Activated naive CD8-positive, alpha-beta T cell treated with anti-CD3 and anti-CD28 coated beads for 36 hours (primary cell): ENCODE measurements around the gene FLT3. TPM values are rescaled to one million over a fixed set of nuclear protein-coding genes. Genes with fewer than 3 reads are reported as not detected.
A peak's percentile ranks its signal among the peaks of the same experiment; 100 is the strongest.

Source experiments
- DNase-seq: peaks from one replicate; pipeline ENCODE4 v3.0.0; 2021
- H3K27ac Mint-ChIP-seq: one replicate; pipeline ENCODE4 v1.8.0; 2022; ENCODE audit warnings: mild to moderate bottlenecking, moderate library complexity, mixed read lengths
- H3K27me3 Mint-ChIP-seq: one replicate; pipeline ENCODE4 v1.8.0; 2022; ENCODE audit warnings: mild to moderate bottlenecking, mixed read lengths
- H3K36me3 Mint-ChIP-seq: one replicate; pipeline ENCODE4 v1.8.0; 2021; ENCODE audit warnings: mild to moderate bottlenecking, mixed read lengths
- H3K4me1 Mint-ChIP-seq: one replicate; pipeline ENCODE4 v1.8.0; 2021; ENCODE audit warnings: mixed read lengths
- H3K4me3 Mint-ChIP-seq: one replicate; pipeline ENCODE4 v1.8.0; 2022; ENCODE audit warnings: mild to moderate bottlenecking, moderate library complexity, mixed read lengths
- H3K9me3 Mint-ChIP-seq: one replicate; pipeline ENCODE4 v1.8.0; 2022; ENCODE audit warnings: mixed read lengths
- total RNA-seq, 2 experiments: library from RNA; stranded (reverse); gene quantifications; one replicate each; pipeline ENCODE4 v1.2.3, GENCODE V29; 2021

FLT3 gene
- total RNA-seq, 2 experiments from 2014 or later, result 0.19 TPM; not detected in 1

GRCh38 chr13:27962128-27962841, 138.1 kb downstream of the FLT3 start:
- peaks cover 92% of the 10 kb centered on the region for H3K27me3 Mint-ChIP-seq

GRCh38 chr13:27961227-27962085, 138.9 kb downstream of the FLT3 start:
- H3K4me3 Mint-ChIP-seq, result no peak overlapping the region
- no peak overlapping the region for H3K27ac Mint-ChIP-seq
- no peak for DNase-seq
- no peaks in the 10 kb centered on the region for H3K36me3 Mint-ChIP-seq
- H3K27me3 Mint-ChIP-seq, result peaks cover 90% of the 10 kb centered on the region
- no peaks in the 10 kb centered on the region for H3K9me3 Mint-ChIP-seq
- H3K4me1 Mint-ChIP-seq, result peaks cover 11% of the 10 kb centered on the region

More at GRCh38 chr13:27962128-27962841, 138.1 kb downstream of the FLT3 start:
- Mint-ChIP-seq H3K4me1 (peaks cover 11% of the 10 kb centered on the region), H3K9me3 (no peaks in the 10 kb centered on the region), H3K4me3 (no peak overlapping the region), H3K36me3 (no peaks in the 10 kb centered on the region), H3K27ac (no peak overlapping the region)
- no peak for DNase-seq

GRCh38 chr13:27960362-27961226, 139.8 kb downstream of the FLT3 start:
- Mint-ChIP-seq H3K27ac (no peak overlapping the region), H3K9me3 (no peaks in the 10 kb centered on the region), H3K36me3 (no peaks in the 10 kb centered on the region), H3K4me3 (peak overlapping the region; percentile 42), H3K27me3 (peaks cover 90% of the 10 kb centered on the region), H3K4me1 (peaks cover 8% of the 10 kb centered on the region)
- DNase-seq, result peak; percentile 55

GRCh38 chr13:27959976-27960361, 140.4 kb downstream of the FLT3 start:
- peak overlapping the region; percentile 42 for H3K4me3 Mint-ChIP-seq

GRCh38 chr13:27956576-27957300, 143.6 kb downstream of the FLT3 start:
- no peaks in the 10 kb centered on the region for H3K36me3 Mint-ChIP-seq
- no peak overlapping the region for H3K27ac Mint-ChIP-seq
- peaks cover 85% of the 10 kb centered on the region for H3K27me3 Mint-ChIP-seq
- H3K4me1 Mint-ChIP-seq, result peaks cover 17% of the 10 kb centered on the region
- H3K9me3 Mint-ChIP-seq, result no peaks in the 10 kb centered on the region
- no peak overlapping the region for H3K4me3 Mint-ChIP-seq
- DNase-seq, result no peak

More at GRCh38 chr13:27959976-27960361, 140.4 kb downstream of the FLT3 start:
- Mint-ChIP-seq H3K27me3 (peaks cover 90% of the 10 kb centered on the region), H3K4me1 (peaks cover 9% of the 10 kb centered on the region), H3K9me3 (no peaks in the 10 kb centered on the region), H3K27ac (no peak overlapping the region), H3K36me3 (no peaks in the 10 kb centered on the region)
- DNase-seq, result no peak

- Mint-ChIP-seq H3K27me3 (peaks cover 85% of the 10 kb centered on the region), H3K27ac (no peak overlapping the region), H3K36me3 (no peaks in the 10 kb centered on the region), H3K4me3 (no peak overlapping the region), H3K4me1 (peaks cover 11% of the 10 kb centered on the region), H3K9me3 (peaks cover 2% of the 10 kb centered on the region)
- no peak for DNase-seq
Observed at GRCh38 chr13:27955014-27955591, 145.3 kb downstream of the FLT3 start.

- peaks cover 4% of the 10 kb centered on the region for H3K9me3 Mint-ChIP-seq
- peaks cover 9% of the 10 kb centered on the region for H3K4me1 Mint-ChIP-seq
Observed at GRCh38 chr13:27954406-27954851, 145.9 kb downstream of the FLT3 start.

GRCh38 chr13:27953676-27954405, 146.5 kb downstream of the FLT3 start:
- Mint-ChIP-seq H3K4me3 (peak overlapping the region; percentile 62), H3K27me3 (peaks cover 79% of the 10 kb centered on the region), H3K4me1 (peaks cover 9% of the 10 kb centered on the region), H3K9me3 (peaks cover 4% of the 10 kb centered on the region), H3K36me3 (no peaks in the 10 kb centered on the region), H3K27ac (no peak overlapping the region)
- peak; percentile 82 for DNase-seq

More at GRCh38 chr13:27954406-27954851, 145.9 kb downstream of the FLT3 start:
- DNase-seq, result no peak
- peaks cover 82% of the 10 kb centered on the region for H3K27me3 Mint-ChIP-seq
- no peak overlapping the region for H3K27ac Mint-ChIP-seq
- H3K4me3 Mint-ChIP-seq, result peak overlapping the region; percentile 62
- H3K36me3 Mint-ChIP-seq, result no peaks in the 10 kb centered on the region

Other genes starting within 250 kb of the FLT3 start
- gene PDX1, start 180.6 kb downstream of the FLT3 start, total RNA-seq, result not detected
- not detected for gene CDX2, start 131.3 kb downstream of the FLT3 start, total RNA-seq
- not detected for gene URAD, start 111.9 kb downstream of the FLT3 start, total RNA-seq
- 10 to 100 TPM; 24.4 to 27.3 TPM for gene PAN3, start 38.0 kb upstream of the FLT3 start, total RNA-seq